K562 (cell line): ENCODE results near the gene CFAP70. TPM values are rescaled to one million over a fixed set of nuclear protein-coding genes. Genes with fewer than 3 reads are reported as not detected.

Experiments used
- ATAC-seq: fragments of 200-7000 bp; cut with Tn5 transposase; 3 replicates; pipeline ENCODE4 v1.9.1; 2020; ENCODE audit warnings: moderate library complexity
- BruUV-seq: library from RNA; stranded (reverse); fragments of 400-500 nt; replicated peaks from 2 replicates; lab custom pipeline; 2021; lab: Mats Ljungman, UMichigan
- CTCF ChIA-PET: fragments of 300-600 bp; formaldehyde crosslinking; extraction: SDS; loops from one replicate; lab custom pipeline; 2021; ENCODE audit warnings: low intra/inter-chr PET ratio; lab: Yijun Ruan, JAX
- POLR2A ChIA-PET: fragments of 300-600, 350-650 bp; sonication (Branson Sonifier 250); formaldehyde crosslinking; extraction: SDS; loops from one replicate; lab custom pipeline; 2021; ENCODE audit warnings: antibody characterized with exemption, inconsistent platforms; lab: Yijun Ruan, JAX
- DNase-seq, 4 experiments: peaks; one replicate each; pipeline versions ENCODE4 v3.0.0 to v3.0.0-alpha.2; 2011 to 2018; ENCODE audit warnings: low spot score in 3 of 4, mixed read lengths in 3 of 4; ENCODE audit errors: extremely low read depth in 1 of 4
- FAIRE-seq: peaks from 2 replicates; lab custom pipeline; 2011; peaks lifted over from hg19 to GRCh38; lab: Jason Lieb, UNC
- H2AFZ ChIP-seq: 2 replicates; pipeline ENCODE4 v1.6.0; 2011; ENCODE audit warnings: low read depth, low read length, control low read depth, inconsistent platforms
- H3K27ac ChIP-seq: fragments of 200-600 bp; 3 replicates; pipeline ENCODE4 v1.8.0; 2011; ENCODE audit warnings: low read depth, mild to moderate bottlenecking, control low read depth, inconsistent platforms, low read length, moderate library complexity, mixed read lengths; ENCODE audit errors: extremely low read depth
- H3K27me3 ChIP-seq, 2 experiments: fragments of 300-600 bp in 1 of 2; 2 replicates in 1 of 2; 3 replicates in 1 of 2; pipeline versions ENCODE4 v1.6.0 to v1.8.0; 2011; ENCODE audit warnings: inconsistent platforms in 2 of 2, low read length in 2 of 2, mild to moderate bottlenecking in 1 of 2, mixed read lengths in 1 of 2, moderate library complexity in 1 of 2; ENCODE audit not compliant: control insufficient read depth in 2 of 2, insufficient read depth in 2 of 2
- H3K36me3 ChIP-seq: fragments of 300-600 bp; 3 replicates; pipeline ENCODE4 v1.8.0; 2011; ENCODE audit warnings: mild to moderate bottlenecking, low read length, inconsistent platforms; ENCODE audit not compliant: control insufficient read depth, insufficient read depth
- H3K4me1 ChIP-seq, 2 experiments: fragments of 200-600 bp in 1 of 2; replicated peaks in 1 of 2; 2 replicates in 1 of 2; 3 replicates in 1 of 2; pipeline versions ENCODE4 v1.5.1 to v1.8.0; 2011; ENCODE audit warnings: inconsistent platforms in 2 of 2, low read length in 2 of 2, mild to moderate bottlenecking in 1 of 2, mixed read lengths in 1 of 2, moderate library complexity in 1 of 2; ENCODE audit not compliant: control insufficient read depth in 2 of 2, insufficient read depth in 2 of 2
- H3K4me2 ChIP-seq: 2 replicates; pipeline ENCODE4 v1.6.1; 2011; ENCODE audit warnings: low read length, control low read depth, inconsistent platforms, mixed read lengths; ENCODE audit not compliant: insufficient read depth
- H3K4me3 ChIP-seq: fragments of 200-600 bp; sonication (generic), shearing (Covaris generic); 2 replicates; pipeline ENCODE4 v1.5.1; 2016; ENCODE audit warnings: control low read depth, inconsistent platforms
- H3K79me2 ChIP-seq: fragments of 200-600 bp; 3 replicates; pipeline ENCODE4 v1.8.0; 2011; ENCODE audit warnings: low read length, inconsistent platforms; ENCODE audit not compliant: control insufficient read depth, insufficient read depth
- H3K9ac ChIP-seq, 2 experiments: 2 replicates each; pipeline versions ENCODE4 v1.6.0 to v1.6.1; 2011; ENCODE audit warnings: low read depth in 2 of 2, low read length in 2 of 2, control low read depth in 1 of 2, inconsistent platforms in 1 of 2, mild to moderate bottlenecking in 1 of 2, mixed read lengths in 1 of 2; ENCODE audit not compliant: insufficient read depth in 1 of 2
- H3K9me1 ChIP-seq: one replicate; pipeline ENCODE4 v1.6.0; 2011; ENCODE audit warnings: inconsistent platforms, mild to moderate bottlenecking, low read length, moderate library complexity; ENCODE audit not compliant: control insufficient read depth, insufficient read depth
- H3K9me3 ChIP-seq: replicated peaks from 2 replicates; pipeline ENCODE4 v1.5.1; 2011; ENCODE audit warnings: low read depth, low read length, inconsistent platforms; ENCODE audit not compliant: control insufficient read depth, insufficient read depth
- H4K20me1 ChIP-seq: replicated peaks from 2 replicates; pipeline ENCODE4 v1.6.1; 2011; ENCODE audit warnings: low read length, inconsistent platforms, mixed read lengths; ENCODE audit not compliant: control insufficient read depth, insufficient read depth
- CEBPB ChIP-seq: fragments of 450-650 bp; IDR thresholded peaks from 2 replicates; pipeline ENCODE4 v1.6.1; 2016; ENCODE audit warnings: missing genetic modification characterization, missing compliant biosample characterization
- CEBPG ChIP-seq, 3 experiments: fragments of 200-800 bp in 1 of 3; sonication (Bioruptor generic) in 1 of 3; sonication (generic) in 1 of 3; formaldehyde crosslinking in 1 of 3; IDR thresholded peaks in 2 of 3; conservative IDR thresholded peaks in 1 of 3; 2 replicates each; pipeline versions ENCODE4 v1.6.1 to v1.8.0; 2016 to 2022; ENCODE audit warnings: missing compliant biosample characterization in 2 of 3, missing genetic modification characterization in 2 of 3, mild to moderate bottlenecking in 1 of 3, missing genetic modification reagents in 1 of 3
- ETV5 ChIP-seq: sonication (generic); formaldehyde crosslinking; IDR thresholded peaks from 2 replicates; pipeline ENCODE4 v1.4.0; 2020; ENCODE audit warnings: low read depth, mild to moderate bottlenecking, missing genetic modification reagents
- FOSL1 ChIP-seq: fragments of 200-800 bp; sonication (Bioruptor generic); conservative IDR thresholded peaks from 2 replicates; pipeline ENCODE4 v1.6.1; 2016; ENCODE audit warnings: missing genetic modification characterization, missing compliant biosample characterization
- STAG1 ChIP-seq: sonication (generic); formaldehyde crosslinking; IDR thresholded peaks from 2 replicates; pipeline ENCODE4 v1.5.0; 2020; ENCODE audit warnings: missing genetic modification reagents, borderline replicate concordance
- WGBS: fragments of 100-300 bp; shearing (Covaris generic); methylation state at CpG from one replicate; pipeline ENCODE4 v1.1.6; 2016; ENCODE audit warnings: low coverage, mixed read lengths; ENCODE audit not compliant: insufficient coverage; ENCODE audit errors: missing lambda C conversion rate; 5-methylcytosine and 5-hydroxymethylcytosine counted together
- in situ Hi-C: fragments of 300-500 bp; cut with MboI; formaldehyde crosslinking; loops from 4 replicates; pipeline ENCODE4 v1.15.0; 2018; ENCODE audit warnings: inconsistent platforms, mixed read lengths
- intact Hi-C: fragments of 100-400 bp; cut with micrococcal nuclease; formaldehyde crosslinking; loops from 2 replicates; pipeline ENCODE4 v1.14.2; 2022
- polyA plus RNA-seq, 8 experiments: library from polyadenylated mRNA; depleted of rRNA in 4 of 8; stranded (reverse) in 5 of 8; unstranded in 3 of 8; fragments of >200 nt; fragmentation: Nextera tagmentation in 2 of 8; fragmentation: Illumina TruSeq in 1 of 8; extraction: Ambion mirVana in 2 of 8; extraction: Trizol in 1 of 8; gene quantifications; 2 replicates each; pipeline versions ENCODE4 v1.2.1 to v1.2.3, GENCODE V29; 2011 to 2014; ENCODE audit warnings: inconsistent platforms in 1 of 8, missing spikeins in 1 of 8
- total RNA-seq, 7 experiments: library from RNA; depleted of rRNA in 6 of 7; stranded (reverse); fragments of >200 nt in 6 of 7; fragmentation: Illumina TruSeq in 2 of 7; extraction: Trizol in 2 of 7; gene quantifications; 2 replicates each; pipeline versions ENCODE4 v1.2.1 to v1.2.3, GENCODE V29; 2011 to 2021; ENCODE audit warnings: low replicate concordance in 1 of 7
- TF ChIP-seq, protein P1 (sequence below): fragments of 250-450 bp; sonication (Bioruptor Pico); IDR thresholded peaks from 2 replicates; pipeline ENCODE4 v1.4.0; 2020; ENCODE audit warnings: mild to moderate bottlenecking, moderate library complexity, borderline replicate concordance

Gene CFAP70
- total and polyA plus RNA-seq, 9 of the 15 experiments (the other 6 are each of a cell fraction or from before 2014, with no cell fraction given): 0.27 to 1.6 (median 0.86) TPM

DNA sequence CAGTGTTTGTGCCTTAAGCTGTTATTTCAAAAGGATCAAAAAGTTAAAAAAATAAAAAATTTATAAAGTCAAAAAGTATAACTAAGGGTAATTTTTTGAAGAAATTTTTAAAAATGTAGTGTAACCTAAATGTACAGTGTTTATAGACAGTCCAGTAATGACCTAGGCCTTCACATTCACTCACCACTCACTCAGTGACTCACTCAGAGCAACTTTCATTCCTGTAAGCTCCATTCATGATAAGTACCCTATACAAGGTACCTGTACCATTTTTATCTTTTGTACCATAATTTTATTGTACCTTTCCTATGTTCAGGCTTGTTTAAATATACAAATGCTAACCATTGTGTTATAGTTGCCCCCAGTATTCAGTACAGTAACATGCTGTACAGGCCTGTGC lies 133.1 kb downstream of the CFAP70 start:
- ChIA-PET CTCF (no interaction called here), POLR2A (interaction anchor here (1.1 to 2.5 kb wide), 5 partner anchors 8 to 27 kb away, joined by 3 to 13 read pairs (median 4); partner anchors contain the start of genes DNAJC9 and MRPS16)
- in situ Hi-C loops (no loop called here), intact Hi-C loops (no loop called here)
- no peak overlapping the region for H3K27ac ChIP-seq
- no peak for FAIRE-seq
- no peak for DNase-seq
- H4K20me1 ChIP-seq: no peaks in the 10 kb centered on the region
- no peaks in the 10 kb centered on the region for H3K9me1 ChIP-seq
- no peak for TF ChIP-seq ETV5
- TF ChIP-seq FOSL1 (tag): 0 out of 2 replicates have a peak, but pooled peaks have one; percentile 26
- H3K4me3 ChIP-seq: no peak overlapping the region
- ATAC-seq: peak; percentile 40; the same call in 1 of the 3 replicates
- H3K79me2 ChIP-seq: no peaks in the 10 kb centered on the region
- no peaks in the 10 kb centered on the region for H3K27me3 ChIP-seq
- no peaks in the 10 kb centered on the region for H3K36me3 ChIP-seq
- BruUV-seq: no TSS peak
- H2AFZ ChIP-seq: no peak overlapping the region
- H3K9me3 ChIP-seq: no peaks in the 10 kb centered on the region
- peaks cover 0 to 9% of the 10 kb centered on the region in 2 experiments; a peak in 3 of 5 replicates for H3K4me1 ChIP-seq
- no peak overlapping the region for H3K9ac ChIP-seq
- H3K4me2 ChIP-seq: no peak overlapping the region

DNA sequence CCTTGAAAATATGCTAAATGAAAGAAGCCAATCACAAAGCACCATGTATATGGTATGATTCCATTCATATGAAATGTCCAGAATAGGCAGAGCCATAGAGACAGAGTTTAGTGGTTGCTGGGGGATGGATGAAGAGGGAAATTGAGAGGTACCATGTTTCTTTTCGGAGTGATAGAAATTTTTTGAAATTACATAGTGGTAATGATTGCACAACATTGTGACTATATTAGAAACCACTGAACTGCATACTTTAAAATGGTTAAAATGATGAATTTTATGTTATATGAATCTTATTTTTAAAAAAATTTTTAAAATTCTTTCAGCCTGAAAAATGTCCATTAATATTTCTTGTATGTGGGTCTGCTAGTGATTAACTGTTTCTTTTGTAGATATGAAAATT lies 137.7 kb downstream of the CFAP70 start:
- ChIA-PET POLR2A (interaction anchor here (0.5 to 1.2 kb wide), 2 partner anchors 13 to 56 kb away, joined by 3 to 5 read pairs; no protein-coding TSS in a partner anchor), CTCF (no interaction called here)
- intact Hi-C loops (no loop called here), in situ Hi-C loops (no loop called here)
- DNase-seq: no peak
- Histone ChIP-seq H3K36me3 (no peaks in the 10 kb centered on the region), H3K79me2 (no peaks in the 10 kb centered on the region), H4K20me1 (no peaks in the 10 kb centered on the region), H3K4me3 (no peak overlapping the region), H3K27me3 (no peaks in the 10 kb centered on the region), H3K9ac (no peak overlapping the region), H3K4me2 (no peak overlapping the region), H3K27ac (no peak overlapping the region), H3K4me1 (peaks cover 0 to 9% of the 10 kb centered on the region in 2 experiments; a peak in 2 of 5 replicates)
- FAIRE-seq: no peak
- no peak for TF ChIP-seq CEBPG (CRISPR knock-in tag; IDR thresholded peaks at IDR 0.05)
- TF ChIP-seq CEBPG (tag; conservative IDR thresholded peaks at IDR 0.05 in 1 of 2, IDR thresholded peaks at IDR 0.05 in 1 of 2): peak; percentile 17 to 85; a peak in 2 of 4 replicates
- peak; percentile 80; the same call in 1 of the 2 replicates for TF ChIP-seq CEBPB (tag)
- no peak for TF ChIP-seq STAG1 (CRISPR knock-in tag)
- TF ChIP-seq, protein P1, sequence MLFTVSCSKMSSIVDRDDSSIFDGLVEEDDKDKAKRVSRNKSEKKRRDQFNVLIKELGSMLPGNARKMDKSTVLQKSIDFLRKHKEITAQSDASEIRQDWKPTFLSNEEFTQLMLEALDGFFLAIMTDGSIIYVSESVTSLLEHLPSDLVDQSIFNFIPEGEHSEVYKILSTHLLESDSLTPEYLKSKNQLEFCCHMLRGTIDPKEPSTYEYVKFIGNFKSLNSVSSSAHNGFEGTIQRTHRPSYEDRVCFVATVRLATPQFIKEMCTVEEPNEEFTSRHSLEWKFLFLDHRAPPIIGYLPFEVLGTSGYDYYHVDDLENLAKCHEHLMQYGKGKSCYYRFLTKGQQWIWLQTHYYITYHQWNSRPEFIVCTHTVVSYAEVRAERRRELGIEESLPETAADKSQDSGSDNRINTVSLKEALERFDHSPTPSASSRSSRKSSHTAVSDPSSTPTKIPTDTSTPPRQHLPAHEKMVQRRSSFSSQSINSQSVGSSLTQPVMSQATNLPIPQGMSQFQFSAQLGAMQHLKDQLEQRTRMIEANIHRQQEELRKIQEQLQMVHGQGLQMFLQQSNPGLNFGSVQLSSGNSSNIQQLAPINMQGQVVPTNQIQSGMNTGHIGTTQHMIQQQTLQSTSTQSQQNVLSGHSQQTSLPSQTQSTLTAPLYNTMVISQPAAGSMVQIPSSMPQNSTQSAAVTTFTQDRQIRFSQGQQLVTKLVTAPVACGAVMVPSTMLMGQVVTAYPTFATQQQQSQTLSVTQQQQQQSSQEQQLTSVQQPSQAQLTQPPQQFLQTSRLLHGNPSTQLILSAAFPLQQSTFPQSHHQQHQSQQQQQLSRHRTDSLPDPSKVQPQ (CRISPR knock-in tag): no peak
- TF ChIP-seq, all 486 proteins: peak for 2
- no TSS peak for BruUV-seq
- no peak for ATAC-seq
- H3K9me3 ChIP-seq: no peaks in the 10 kb centered on the region
- 89% methylated on average over 1 of the region's 1 CpG for WGBS
- no peak overlapping the region for H2AFZ ChIP-seq
- no peaks in the 10 kb centered on the region for H3K9me1 ChIP-seq
